ENCODE data around the gene AFF2.

AFF2 gene

GRCh38 chrX:148940411-148940996 lies 440.1 kb downstream of the AFF2 start:
- no peaks in the 10 kb centered on the region for H3K9me3 ChIP-seq (ENCODE audit: control insufficient read depth in 2 of 2, low read length in 2 of 2)
- no peaks in the 10 kb centered on the region for H3K36me3 ChIP-seq (ENCODE audit: control insufficient read depth in 2 of 2, insufficient read depth in 2 of 2, low read length in 2 of 2)
- H3K27me3 ChIP-seq (ENCODE audit: control insufficient read depth in 1 of 2, insufficient read depth in 2 of 2, low read length in 2 of 2), result no peaks in the 10 kb centered on the region
- no peak overlapping the region for H3K9ac ChIP-seq (ENCODE audit: low read length in 2 of 2)
- H3K27ac ChIP-seq (ENCODE audit: low read length), result no peak overlapping the region
- H3K4me3 ChIP-seq (ENCODE audit: low read length in 2 of 2), result no peak overlapping the region
- no peaks in the 10 kb centered on the region for H3K4me1 ChIP-seq (ENCODE audit: control insufficient read depth, insufficient read depth, low read length)

- Histone ChIP-seq H3K27ac (ENCODE audit: low read length) (no peak overlapping the region), H3K9ac (ENCODE audit: low read length in 2 of 2) (no peak overlapping the region), H3K36me3 (ENCODE audit: control insufficient read depth in 2 of 2, insufficient read depth in 2 of 2, low read length in 2 of 2) (no peaks in the 10 kb centered on the region), H3K9me3 (ENCODE audit: control insufficient read depth in 2 of 2, low read length in 2 of 2) (no peaks in the 10 kb centered on the region), H3K4me3 (ENCODE audit: low read length in 2 of 2) (no peak overlapping the region), H3K4me1 (ENCODE audit: control insufficient read depth, insufficient read depth, low read length) (no peaks in the 10 kb centered on the region), H3K27me3 (ENCODE audit: control insufficient read depth in 1 of 2, insufficient read depth in 2 of 2, low read length in 2 of 2) (no peaks in the 10 kb centered on the region)
These were observed 442.3 kb downstream of the AFF2 start for GRCh38 chrX:148942754-148943153.

- no peaks in the 10 kb centered on the region for H3K36me3 ChIP-seq (ENCODE audit: control insufficient read depth in 2 of 2, insufficient read depth in 2 of 2, low read length in 2 of 2)
- H3K9ac ChIP-seq (ENCODE audit: low read length in 2 of 2), result no peak overlapping the region
- no peaks in the 10 kb centered on the region for H3K4me1 ChIP-seq (ENCODE audit: control insufficient read depth, insufficient read depth, low read length)
- no peak overlapping the region for H3K27ac ChIP-seq (ENCODE audit: low read length)
- no peaks in the 10 kb centered on the region for H3K27me3 ChIP-seq (ENCODE audit: control insufficient read depth in 1 of 2, insufficient read depth in 2 of 2, low read length in 2 of 2)
- no peaks in the 10 kb centered on the region for H3K9me3 ChIP-seq (ENCODE audit: control insufficient read depth in 2 of 2, low read length in 2 of 2)
- H3K4me3 ChIP-seq (ENCODE audit: low read length in 2 of 2), result no peak overlapping the region
These were observed 447.1 kb downstream of the AFF2 start for GRCh38 chrX:148947399-148947975.

GRCh38 chrX:148956352-148956751 lies 455.9 kb downstream of the AFF2 start:
- Histone ChIP-seq H3K9ac (ENCODE audit: low read length in 2 of 2) (no peak overlapping the region), H3K27me3 (ENCODE audit: control insufficient read depth in 1 of 2, insufficient read depth in 2 of 2, low read length in 2 of 2) (peaks cover 0 to 2% of the 10 kb centered on the region in 2 donors), H3K4me3 (ENCODE audit: low read length in 2 of 2) (no peak overlapping the region), H3K4me1 (ENCODE audit: control insufficient read depth, insufficient read depth, low read length) (no peaks in the 10 kb centered on the region), H3K36me3 (ENCODE audit: control insufficient read depth in 2 of 2, insufficient read depth in 2 of 2, low read length in 2 of 2) (no peaks in the 10 kb centered on the region), H3K9me3 (ENCODE audit: control insufficient read depth in 2 of 2, low read length in 2 of 2) (no peaks in the 10 kb centered on the region), H3K27ac (ENCODE audit: low read length) (no peak overlapping the region)

GRCh38 chrX:148958901-148959300 lies 458.5 kb downstream of the AFF2 start:
- H3K27me3 ChIP-seq (ENCODE audit: control insufficient read depth in 1 of 2, insufficient read depth in 2 of 2, low read length in 2 of 2), result peaks cover 0 to 4% of the 10 kb centered on the region in 2 donors
- H3K4me3 ChIP-seq (ENCODE audit: low read length in 2 of 2), result no peak overlapping the region
- no peak overlapping the region for H3K27ac ChIP-seq (ENCODE audit: low read length)
- H3K9me3 ChIP-seq (ENCODE audit: control insufficient read depth in 2 of 2, low read length in 2 of 2), result no peaks in the 10 kb centered on the region
- no peaks in the 10 kb centered on the region for H3K4me1 ChIP-seq (ENCODE audit: control insufficient read depth, insufficient read depth, low read length)
- no peaks in the 10 kb centered on the region for H3K36me3 ChIP-seq (ENCODE audit: control insufficient read depth in 2 of 2, insufficient read depth in 2 of 2, low read length in 2 of 2)
- H3K9ac ChIP-seq (ENCODE audit: low read length in 2 of 2), result no peak overlapping the region

GRCh38 chrX:148960060-148960459 lies 459.6 kb downstream of the AFF2 start:
- H3K36me3 ChIP-seq (ENCODE audit: control insufficient read depth in 2 of 2, insufficient read depth in 2 of 2, low read length in 2 of 2), result no peaks in the 10 kb centered on the region
- no peak overlapping the region for H3K9ac ChIP-seq (ENCODE audit: low read length in 2 of 2)
- H3K4me1 ChIP-seq (ENCODE audit: control insufficient read depth, insufficient read depth, low read length), result no peaks in the 10 kb centered on the region
- H3K27me3 ChIP-seq (ENCODE audit: control insufficient read depth in 1 of 2, insufficient read depth in 2 of 2, low read length in 2 of 2), result peaks cover 0 to 4% of the 10 kb centered on the region in 2 donors
- no peaks in the 10 kb centered on the region for H3K9me3 ChIP-seq (ENCODE audit: control insufficient read depth in 2 of 2, low read length in 2 of 2)
- H3K4me3 ChIP-seq (ENCODE audit: low read length in 2 of 2), result no peak overlapping the region
- H3K27ac ChIP-seq (ENCODE audit: low read length), result no peak overlapping the region

- Histone ChIP-seq H3K27ac (ENCODE audit: low read length) (no peak overlapping the region), H3K27me3 (ENCODE audit: control insufficient read depth in 1 of 2, insufficient read depth in 2 of 2, low read length in 2 of 2) (peaks cover 0 to 2% of the 10 kb centered on the region in 2 donors), H3K4me1 (ENCODE audit: control insufficient read depth, insufficient read depth, low read length) (no peaks in the 10 kb centered on the region), H3K9me3 (ENCODE audit: control insufficient read depth in 2 of 2, low read length in 2 of 2) (no peaks in the 10 kb centered on the region), H3K36me3 (ENCODE audit: control insufficient read depth in 2 of 2, insufficient read depth in 2 of 2, low read length in 2 of 2) (no peaks in the 10 kb centered on the region), H3K4me3 (ENCODE audit: low read length in 2 of 2) (no peak overlapping the region), H3K9ac (ENCODE audit: low read length in 2 of 2) (no peak overlapping the region)
These were observed 461.6 kb downstream of the AFF2 start for GRCh38 chrX:148961985-148962384.

GRCh38 chrX:148976571-148977400 lies 476.4 kb downstream of the AFF2 start:
- Histone ChIP-seq H3K4me3 (ENCODE audit: low read length in 2 of 2) (no peak overlapping the region), H3K4me1 (ENCODE audit: control insufficient read depth, insufficient read depth, low read length) (no peaks in the 10 kb centered on the region), H3K27ac (ENCODE audit: low read length) (no peak overlapping the region), H3K9me3 (ENCODE audit: control insufficient read depth in 2 of 2, low read length in 2 of 2) (no peaks in the 10 kb centered on the region), H3K36me3 (ENCODE audit: control insufficient read depth in 2 of 2, insufficient read depth in 2 of 2, low read length in 2 of 2) (no peaks in the 10 kb centered on the region), H3K9ac (ENCODE audit: low read length in 2 of 2) (no peak overlapping the region), H3K27me3 (ENCODE audit: control insufficient read depth in 1 of 2, insufficient read depth in 2 of 2, low read length in 2 of 2) (no peaks in the 10 kb centered on the region)

- Histone ChIP-seq H3K4me1 (ENCODE audit: control insufficient read depth, insufficient read depth, low read length) (no peaks in the 10 kb centered on the region), H3K36me3 (ENCODE audit: control insufficient read depth in 2 of 2, insufficient read depth in 2 of 2, low read length in 2 of 2) (no peaks in the 10 kb centered on the region), H3K9me3 (ENCODE audit: control insufficient read depth in 2 of 2, low read length in 2 of 2) (peaks cover 0 to 4% of the 10 kb centered on the region in 2 donors), H3K9ac (ENCODE audit: low read length in 2 of 2) (no peak overlapping the region), H3K27ac (ENCODE audit: low read length) (no peak overlapping the region), H3K27me3 (ENCODE audit: control insufficient read depth in 1 of 2, insufficient read depth in 2 of 2, low read length in 2 of 2) (peaks cover 0 to 3% of the 10 kb centered on the region in 2 donors), H3K4me3 (ENCODE audit: low read length in 2 of 2) (no peak overlapping the region)
These were observed 479.4 kb downstream of the AFF2 start for GRCh38 chrX:148979786-148980185.

GRCh38 chrX:148984238-148984637 lies 483.8 kb downstream of the AFF2 start:
- H3K4me1 ChIP-seq (ENCODE audit: control insufficient read depth, insufficient read depth, low read length), result no peaks in the 10 kb centered on the region
- peaks cover 0 to 4% of the 10 kb centered on the region in 2 donors for H3K9me3 ChIP-seq (ENCODE audit: control insufficient read depth in 2 of 2, low read length in 2 of 2)
- H3K27me3 ChIP-seq (ENCODE audit: control insufficient read depth in 1 of 2, insufficient read depth in 2 of 2, low read length in 2 of 2), result peaks cover 0 to 3% of the 10 kb centered on the region in 2 donors
- no peak overlapping the region for H3K27ac ChIP-seq (ENCODE audit: low read length)
- no peaks in the 10 kb centered on the region for H3K36me3 ChIP-seq (ENCODE audit: control insufficient read depth in 2 of 2, insufficient read depth in 2 of 2, low read length in 2 of 2)
- H3K9ac ChIP-seq (ENCODE audit: low read length in 2 of 2), result no peak overlapping the region
- no peak overlapping the region for H3K4me3 ChIP-seq (ENCODE audit: low read length in 2 of 2)

- no peaks in the 10 kb centered on the region for H3K4me1 ChIP-seq (ENCODE audit: control insufficient read depth, insufficient read depth, low read length)
- H3K4me3 ChIP-seq (ENCODE audit: low read length in 2 of 2), result no peak overlapping the region
- no peak overlapping the region for H3K27ac ChIP-seq (ENCODE audit: low read length)
- no peaks in the 10 kb centered on the region for H3K27me3 ChIP-seq (ENCODE audit: control insufficient read depth in 1 of 2, insufficient read depth in 2 of 2, low read length in 2 of 2)
- no peaks in the 10 kb centered on the region for H3K36me3 ChIP-seq (ENCODE audit: control insufficient read depth in 2 of 2, insufficient read depth in 2 of 2, low read length in 2 of 2)
- no peak overlapping the region for H3K9ac ChIP-seq (ENCODE audit: low read length in 2 of 2)
- no peaks in the 10 kb centered on the region for H3K9me3 ChIP-seq (ENCODE audit: control insufficient read depth in 2 of 2, low read length in 2 of 2)
These were observed 491.1 kb downstream of the AFF2 start for GRCh38 chrX:148991502-148991901.
